SK-N-SH (cell line): ENCODE results near the gene BRCA2. TPM values are rescaled to one million over a fixed set of nuclear protein-coding genes. Genes with fewer than 3 reads are reported as not detected.
A peak's percentile ranks its signal among the peaks of the same experiment; 100 is the strongest.

Experiments used
- CTCF ChIA-PET: fragments of 300-600, 350-600 bp; formaldehyde crosslinking; extraction: SDS; loops from one replicate; lab custom pipeline; 2021; lab: Yijun Ruan, JAX
- POLR2A ChIA-PET: fragments of 350-600 bp; sonication (Branson Sonifier 250); formaldehyde crosslinking; extraction: SDS; loops from one replicate; lab custom pipeline; 2020; ENCODE audit warnings: antibody characterized with exemption, inconsistent platforms; lab: Yijun Ruan, JAX
- DNase-seq: peaks from one replicate; pipeline ENCODE4 v3.0.0; 2012
- H2AFZ ChIP-seq: fragments of 200-600 bp; sonication (generic); 2 replicates; pipeline ENCODE4 v1.8.1; 2016; ENCODE audit warnings: antibody characterized with exemption, mild to moderate bottlenecking, low read depth
- H3F3A ChIP-seq: fragments of 200-600 bp; sonication (generic); replicated peaks from 2 replicates; pipeline ENCODE3; 2016; ENCODE audit warnings: antibody characterized with exemption, mild to moderate bottlenecking; ENCODE audit not compliant: insufficient read depth
- H3K27ac ChIP-seq, 2 experiments: fragments of 200-500 bp in 1 of 2; fragments of 200-600 bp in 1 of 2; sonication (Bioruptor generic) in 1 of 2; sonication (generic), shearing (Covaris generic) in 1 of 2; 2 replicates each; pipeline versions ENCODE4 v1.5.1 to v1.6.1; 2014 to 2016; ENCODE audit warnings: low read depth in 2 of 2, inconsistent platforms in 1 of 2, low read length in 1 of 2, mild to moderate bottlenecking in 1 of 2, mixed read lengths in 1 of 2
- H3K27me3 ChIP-seq: fragments of 200-600 bp; sonication (generic), shearing (Covaris generic); 2 replicates; pipeline ENCODE4 v1.6.1; 2016; ENCODE audit warnings: mixed run types; ENCODE audit not compliant: insufficient read depth
- H3K36me3 ChIP-seq, 2 experiments: fragments of 200-500 bp in 1 of 2; fragments of 200-600 bp in 1 of 2; sonication (Bioruptor generic) in 1 of 2; sonication (generic) in 1 of 2; replicated peaks in 1 of 2; 2 replicates each; pipeline versions ENCODE3 to v1.5.1; 2014 to 2016; ENCODE audit warnings: low read length in 1 of 2, mild to moderate bottlenecking in 1 of 2; ENCODE audit not compliant: insufficient read depth in 2 of 2, control insufficient read depth in 1 of 2
- H3K4me1 ChIP-seq, 2 experiments: fragments of 200-500 bp in 1 of 2; fragments of 200-600 bp in 1 of 2; sonication (Bioruptor generic) in 1 of 2; sonication (generic), shearing (Covaris generic) in 1 of 2; 2 replicates each; pipeline versions ENCODE4 v1.5.1 to v1.6.1; 2014 to 2016; ENCODE audit warnings: low read depth in 1 of 2, low read length in 1 of 2, mixed run types in 1 of 2; ENCODE audit not compliant: insufficient read depth in 2 of 2, control insufficient read depth in 1 of 2
- H3K4me2 ChIP-seq: fragments of 200-600 bp; sonication (generic), shearing (Covaris generic); 2 replicates; pipeline ENCODE4 v1.6.1; 2017; ENCODE audit warnings: mixed run types
- H3K4me3 ChIP-seq, 2 experiments: fragments of 200-500 bp in 1 of 2; fragments of 200-600 bp in 1 of 2; sonication (Bioruptor generic) in 1 of 2; sonication (generic), shearing (Covaris generic) in 1 of 2; 2 replicates each; pipeline versions ENCODE4 v1.5.1 to v1.8.1; 2014 to 2016; ENCODE audit warnings: low read depth in 2 of 2, inconsistent platforms in 1 of 2, low read length in 1 of 2, mild to moderate bottlenecking in 1 of 2, mixed read lengths in 1 of 2, moderate library complexity in 1 of 2
- H3K79me2 ChIP-seq: fragments of 200-600 bp; sonication (generic); 2 replicates; pipeline ENCODE4 v1.8.1; 2017; ENCODE audit warnings: mild to moderate bottlenecking; ENCODE audit not compliant: insufficient read depth
- H3K9ac ChIP-seq: fragments of 200-600 bp; sonication (generic); 2 replicates; pipeline ENCODE4 v1.6.1; 2017; ENCODE audit warnings: mixed run types
- H3K9me2 ChIP-seq: fragments of 200-600 bp; sonication (generic); 2 replicates; pipeline ENCODE4 v1.6.1; 2017; ENCODE audit warnings: mixed run types
- H3K9me3 ChIP-seq: fragments of 200-600 bp; sonication (generic); 2 replicates; pipeline ENCODE4 v1.6.1; 2017; ENCODE audit warnings: mixed run types, mild to moderate bottlenecking, moderate library complexity
- H4K20me1 ChIP-seq: fragments of 200-600 bp; sonication (generic); 2 replicates; pipeline ENCODE4 v1.6.1; 2017; ENCODE audit warnings: mild to moderate bottlenecking, mixed run types; ENCODE audit not compliant: insufficient read depth
- CTCF ChIP-seq: fragments of 200-600 bp; sonication (generic); IDR thresholded peaks from 2 replicates; pipeline ENCODE4 v1.6.1; 2017; ENCODE audit warnings: antibody characterized with exemption, mild to moderate bottlenecking, moderate library complexity
- IRF3 ChIP-seq: fragments of 150-350 bp; IDR thresholded peaks from 2 replicates; pipeline ENCODE4 v1.6.1; 2016; ENCODE audit warnings: mild to moderate bottlenecking, low read depth, low read length
- JUND ChIP-seq: IDR thresholded peaks from 2 replicates; pipeline ENCODE4 v1.4.0; 2012
- PBX3 ChIP-seq: IDR thresholded peaks from 2 replicates; pipeline ENCODE4; 2012
- TAF1 ChIP-seq: IDR thresholded peaks from 2 replicates; pipeline ENCODE4 v1.6.1; 2012; ENCODE audit warnings: low read depth, mild to moderate bottlenecking, low read length, moderate library complexity, borderline replicate concordance
- TEAD4 ChIP-seq: IDR thresholded peaks from 2 replicates; pipeline ENCODE4 v1.4.0; 2012; ENCODE audit warnings: mild to moderate bottlenecking, borderline replicate concordance; ENCODE audit not compliant: insufficient read depth
- WGBS: methylation state at CpG from one replicate; pipeline ENCODE4 v1.1.6; 2017; ENCODE audit warnings: low lambda C conversion rate; 5-methylcytosine and 5-hydroxymethylcytosine counted together
- polyA plus RNA-seq, 3 experiments: library from polyadenylated mRNA; depleted of rRNA; stranded (reverse); fragments of >200 nt; gene quantifications; 2 replicates each; pipeline ENCODE4 v1.2.3, GENCODE V29; 2012

Gene BRCA2
- polyA plus RNA-seq, 1 of the 3 experiments (the other 2 are of a cell fraction), result 1.6 TPM

GRCh38 chr13:32267836-32268439 is 47.4 kb upstream of the BRCA2 start:
- H3K36me3 ChIP-seq, result no peaks in the 10 kb centered on the region
- no peak for DNase-seq
- H3K4me2 ChIP-seq, result no peak overlapping the region
- no peaks in the 10 kb centered on the region for H3K9me3 ChIP-seq
- H3K4me1 ChIP-seq, result peaks cover 0 to 2% of the 10 kb centered on the region in 2 experiments; a peak in 2 of 4 replicates
- no peak overlapping the region for H3K9ac ChIP-seq
- no peaks in the 10 kb centered on the region for H3K9me2 ChIP-seq
- ChIA-PET CTCF (interaction anchor here (1.1 to 2.2 kb wide), 4 partner anchors 8 to 383 kb away, joined by 3 to 7 read pairs (median 6); no protein-coding TSS in a partner anchor), POLR2A (no interaction called here)
- H3K27me3 ChIP-seq, result no peaks in the 10 kb centered on the region
- H3F3A ChIP-seq, result peaks cover 2% of the 10 kb centered on the region
- H4K20me1 ChIP-seq, result no peaks in the 10 kb centered on the region
- no peak overlapping the region for H2AFZ ChIP-seq
- no peak overlapping the region for H3K27ac ChIP-seq
- H3K4me3 ChIP-seq, result no peak overlapping the region
- WGBS, result 80% methylated on average over 7 of the region's 7 CpGs
- no peaks in the 10 kb centered on the region for H3K79me2 ChIP-seq
- TF ChIP-seq IRF3 (no peak), CTCF (peak; percentile 42)
- TF ChIP-seq, all 33 proteins: peak for 1

- no peak overlapping the region for H3K9ac ChIP-seq
- 89% methylated on average over 4 of the region's 4 CpGs for whole genome bisulfite sequencing
Observed at GRCh38 chr13:32272021-32272683, 43.2 kb upstream of the BRCA2 start.

GRCh38 chr13:32277839-32278238 is 37.5 kb upstream of the BRCA2 start:
- no peaks in the 10 kb centered on the region for H4K20me1 ChIP-seq
- H3K4me1 ChIP-seq, result no peaks in the 10 kb centered on the region
- no peak overlapping the region for H3K27ac ChIP-seq
- no peak overlapping the region for H2AFZ ChIP-seq
- TF ChIP-seq TEAD4, result no peak
- TF ChIP-seq JUND, result no peak
- no peak for TF ChIP-seq PBX3
- H3K79me2 ChIP-seq, result no peaks in the 10 kb centered on the region
- no peak for DNase-seq
- H3K4me3 ChIP-seq, result no peak overlapping the region
- no peaks in the 10 kb centered on the region for H3K9me2 ChIP-seq
- peaks cover 0 to 3% of the 10 kb centered on the region in 2 experiments for H3K36me3 ChIP-seq
- no peak overlapping the region for H3K9ac ChIP-seq
- no peaks in the 10 kb centered on the region for H3F3A ChIP-seq
- no peak overlapping the region for H3K4me2 ChIP-seq
- WGBS, result 0% methylated on average over 1 of the region's 1 CpG
- no peaks in the 10 kb centered on the region for H3K9me3 ChIP-seq
- H3K27me3 ChIP-seq, result no peaks in the 10 kb centered on the region
- POLR2A ChIA-PET, result no interaction called here
- CTCF ChIA-PET, result no interaction called here

More at GRCh38 chr13:32272021-32272683, 43.2 kb upstream of the BRCA2 start:
- Histone ChIP-seq H2AFZ (no peak overlapping the region), H4K20me1 (no peaks in the 10 kb centered on the region), H3K79me2 (no peaks in the 10 kb centered on the region), H3K36me3 (no peaks in the 10 kb centered on the region), H3F3A (no peaks in the 10 kb centered on the region), H3K27ac (no peak overlapping the region), H3K27me3 (no peaks in the 10 kb centered on the region), H3K9me3 (no peaks in the 10 kb centered on the region), H3K4me2 (no peak overlapping the region), H3K9me2 (no peaks in the 10 kb centered on the region), H3K4me3 (no peak overlapping the region), H3K4me1 (no peaks in the 10 kb centered on the region)
- TF ChIP-seq TAF1 (no peak), TEAD4 (no peak)
- no peak for DNase-seq
- POLR2A ChIA-PET, result no interaction called here
- CTCF ChIA-PET, result no interaction called here
